COLO829 (cell line): ENCODE results near the gene LIMK1.
"Not testable (repeated sequence)": the region's sequence is repeated elsewhere in the genome, so short reads cannot be mapped to it uniquely, and the experiment has no call there.

Source experiments
- DNase-seq: peaks from one replicate; pipeline ENCODE4 v3.0.0; 2012; ENCODE audit warnings: low spot score

Gene LIMK1

GRCh38 chr7:74083117-74083876, at the start of gene LIMK1:
Gene LIMK1 (plus strand): TSS chr7:74083804. CDS start chr7:74083991, 187 bp downstream.
- DNase-seq: peak; percentile 92

GRCh38 chr7:74037609-74038008, 46.0 kb upstream of the LIMK1 start:
- no peak for DNase-seq

GRCh38 chr7:74038194-74038961, 45.2 kb upstream of the LIMK1 start:
- no peak for DNase-seq

GRCh38 chr7:74039337-74039736, 44.3 kb upstream of the LIMK1 start:
- no peak for DNase-seq

GRCh38 chr7:74040101-74040790, 43.4 kb upstream of the LIMK1 start:
- DNase-seq: no peak

- no peak for DNase-seq
Measured at GRCh38 chr7:74040791-74041520, 42.6 kb upstream of the LIMK1 start.

GRCh38 chr7:74042746-74043522, 40.7 kb upstream of the LIMK1 start:
- no peak for DNase-seq

- DNase-seq: no peak
Measured at GRCh38 chr7:74043523-74043951, 40.1 kb upstream of the LIMK1 start.

- no peak for DNase-seq
Measured at GRCh38 chr7:74044366-74045350, 38.9 kb upstream of the LIMK1 start.

- not testable (repeated sequence) for DNase-seq
Measured at GRCh38 chr7:74046581-74046980, 37.0 kb upstream of the LIMK1 start.

GRCh38 chr7:74047804-74048380, 35.7 kb upstream of the LIMK1 start:
- no peak for DNase-seq

GRCh38 chr7:74048999-74049599, 34.5 kb upstream of the LIMK1 start:
- DNase-seq: no peak

- DNase-seq: no peak
Measured at GRCh38 chr7:74049997-74050798, 33.4 kb upstream of the LIMK1 start.

- DNase-seq: no peak
Measured at GRCh38 chr7:74051193-74051592, 32.4 kb upstream of the LIMK1 start.

- DNase-seq: no peak
Measured at GRCh38 chr7:74051629-74052410, 31.8 kb upstream of the LIMK1 start.

- no peak for DNase-seq
Measured at GRCh38 chr7:74052628-74053027, 31.0 kb upstream of the LIMK1 start.

- no peak for DNase-seq
Measured at GRCh38 chr7:74053589-74054186, 29.9 kb upstream of the LIMK1 start.
